GM19240 (cell line): Measurements from ENCODE around the gene ZIC1.

Source experiments
- DNase-seq: peaks from one replicate; pipeline ENCODE4 v3.0.0; 2011; ENCODE audit warnings: low spot score; ENCODE audit not compliant: insufficient read length

ZIC1 gene

DNA sequence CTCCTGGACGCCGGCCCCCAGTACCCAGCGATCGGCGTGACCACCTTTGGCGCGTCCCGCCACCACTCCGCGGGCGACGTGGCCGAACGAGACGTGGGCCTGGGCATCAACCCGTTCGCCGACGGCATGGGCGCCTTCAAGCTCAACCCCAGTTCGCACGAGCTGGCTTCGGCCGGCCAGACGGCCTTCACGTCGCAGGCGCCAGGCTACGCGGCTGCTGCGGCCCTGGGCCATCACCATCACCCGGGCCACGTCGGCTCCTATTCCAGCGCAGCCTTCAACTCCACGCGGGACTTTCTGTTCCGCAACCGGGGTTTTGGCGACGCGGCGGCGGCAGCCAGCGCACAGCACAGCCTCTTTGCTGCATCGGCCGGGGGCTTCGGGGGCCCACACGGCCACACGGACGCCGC is 956 bp downstream of the ZIC1 start:
- no peak for DNase-seq

DNA sequence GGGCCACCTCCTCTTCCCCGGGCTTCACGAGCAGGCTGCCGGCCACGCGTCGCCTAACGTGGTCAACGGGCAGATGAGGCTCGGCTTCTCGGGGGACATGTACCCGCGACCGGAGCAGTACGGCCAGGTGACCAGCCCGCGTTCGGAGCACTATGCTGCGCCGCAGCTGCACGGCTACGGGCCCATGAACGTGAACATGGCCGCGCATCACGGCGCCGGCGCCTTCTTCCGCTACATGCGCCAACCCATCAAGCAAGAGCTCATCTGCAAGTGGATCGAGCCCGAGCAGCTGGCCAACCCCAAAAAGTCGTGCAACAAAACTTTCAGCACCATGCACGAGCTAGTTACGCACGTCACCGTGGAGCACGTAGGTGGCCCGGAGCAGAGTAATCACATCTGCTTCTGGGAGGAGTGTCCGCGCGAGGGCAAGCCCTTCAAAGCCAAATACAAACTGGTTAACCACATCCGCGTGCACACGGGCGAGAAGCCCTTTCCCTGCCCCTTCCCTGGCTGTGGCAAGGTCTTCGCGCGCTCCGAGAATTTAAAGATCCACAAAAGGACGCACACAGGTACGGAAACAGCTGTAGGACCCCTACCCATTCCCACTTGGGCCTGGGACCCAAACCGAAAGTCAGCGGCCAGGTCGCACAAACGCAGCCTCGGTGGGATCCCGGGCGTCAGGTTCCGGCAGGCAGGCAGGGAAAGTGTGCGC is 1.5 kb downstream of the ZIC1 start:
- DNase-seq = no peak

DNA sequence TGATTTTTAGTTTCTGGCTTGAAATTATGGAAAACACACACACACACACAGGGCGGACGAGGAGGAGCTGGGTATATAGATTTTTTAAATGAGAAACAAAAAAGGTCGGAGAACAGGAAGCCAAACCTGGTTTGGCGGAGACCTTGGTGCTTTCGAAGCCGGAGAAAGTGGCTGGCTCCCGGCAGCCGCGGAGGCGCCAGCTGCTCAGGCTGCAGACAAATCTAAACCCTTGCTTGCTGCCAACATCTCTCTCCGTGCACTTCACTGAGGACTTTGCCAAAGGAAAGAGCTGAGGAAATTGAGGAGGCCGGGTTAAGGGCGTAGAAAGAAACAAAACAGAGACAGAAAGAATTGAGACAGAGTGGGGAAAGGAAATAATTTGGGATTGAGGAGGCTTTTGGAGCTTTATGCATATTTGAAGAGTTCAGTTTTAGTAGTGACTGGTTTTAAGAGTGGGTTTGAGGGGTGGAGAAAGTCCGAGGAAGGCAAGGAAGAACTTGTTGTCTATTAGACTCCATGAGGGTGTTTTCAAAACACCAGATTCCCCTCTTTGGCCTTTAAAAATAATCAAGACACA is 2.2 kb downstream of the ZIC1 start:
- DNase-seq = no peak

DNA sequence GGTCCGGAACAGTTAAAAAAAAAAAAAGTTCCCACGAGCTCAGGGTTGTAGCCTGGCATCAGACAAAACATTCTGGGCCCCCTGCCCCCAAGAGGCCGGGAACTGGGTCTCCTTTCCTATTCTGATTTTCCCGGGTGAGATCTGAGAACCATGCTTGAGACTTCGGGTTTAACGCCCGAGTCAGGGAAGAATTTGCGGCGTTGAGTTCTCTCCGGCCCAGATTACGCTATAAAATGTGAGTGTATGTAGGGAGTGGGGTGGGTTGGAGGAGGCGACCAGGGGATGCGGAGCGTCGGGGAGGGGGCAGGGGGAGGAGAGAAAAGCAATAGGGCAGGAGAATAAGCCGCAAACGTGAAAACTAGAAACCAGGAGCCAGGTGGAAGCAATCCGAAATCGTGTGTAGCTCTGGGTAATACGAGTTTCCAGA is 2.7 kb downstream of the ZIC1 start:
- DNase-seq = no peak

DNA sequence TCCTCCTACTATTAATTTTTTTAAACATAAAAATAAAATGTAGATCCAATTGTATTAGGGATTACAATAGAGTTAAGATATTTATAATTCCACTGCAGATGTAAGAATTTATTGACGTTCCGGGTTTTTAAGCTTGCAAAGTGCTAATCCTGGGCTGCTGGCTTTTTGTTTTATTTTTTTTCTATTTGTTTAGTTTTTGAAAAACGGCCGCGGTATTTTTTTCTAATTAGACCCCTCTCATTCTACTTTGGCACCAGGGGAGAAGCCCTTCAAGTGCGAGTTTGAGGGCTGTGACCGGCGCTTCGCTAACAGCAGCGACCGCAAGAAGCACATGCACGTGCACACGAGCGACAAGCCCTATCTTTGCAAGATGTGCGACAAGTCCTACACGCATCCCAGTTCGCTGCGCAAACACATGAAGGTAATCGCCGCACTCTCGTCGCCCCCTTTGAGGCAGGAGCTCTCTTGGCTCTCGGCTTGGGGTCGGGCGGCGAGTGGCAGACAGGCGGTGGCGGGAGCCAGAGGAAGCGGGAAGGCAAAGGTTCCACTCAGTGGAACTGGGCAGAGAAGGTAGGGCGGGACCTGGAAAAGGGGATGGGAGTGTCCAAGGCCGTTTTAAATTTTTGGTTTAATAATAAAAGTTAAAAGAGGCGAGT is 3.2 kb downstream of the ZIC1 start:
- DNase-seq = no peak

DNA sequence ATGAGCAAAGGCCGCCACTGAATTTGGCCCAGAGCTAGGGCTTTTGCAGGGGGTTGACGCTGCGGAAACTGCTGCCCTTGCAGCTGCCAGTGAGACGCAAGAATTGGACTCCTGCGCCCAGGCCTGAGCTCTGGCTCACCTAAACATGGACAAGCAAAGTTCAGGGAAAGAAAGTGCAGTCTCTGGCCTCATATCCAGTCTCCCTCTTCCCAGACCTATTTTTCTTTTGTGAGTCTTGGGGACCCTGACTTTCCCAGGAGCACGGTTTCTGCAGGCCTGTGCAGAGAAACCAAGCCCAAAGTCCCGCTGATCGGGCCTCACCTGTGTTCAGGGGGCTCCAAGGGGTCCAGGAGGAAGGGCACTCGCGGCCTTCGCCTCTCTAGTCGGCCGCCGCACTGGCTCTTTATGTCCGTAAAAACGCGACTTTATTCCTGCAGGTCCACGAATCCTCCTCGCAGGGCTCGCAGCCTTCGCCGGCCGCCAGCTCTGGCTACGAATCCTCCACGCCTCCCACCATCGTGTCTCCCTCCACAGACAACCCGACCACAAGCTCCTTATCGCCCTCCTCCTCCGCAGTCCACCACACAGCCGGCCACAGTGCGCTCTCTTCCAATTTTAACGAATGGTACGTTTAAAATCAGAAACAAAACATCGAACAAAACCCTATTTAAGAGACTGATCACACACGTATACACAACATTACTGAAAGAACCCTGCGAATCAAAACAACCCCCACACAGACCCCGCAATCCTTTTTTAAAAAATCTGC is 3.9 kb downstream of the ZIC1 start:
- no peak for DNase-seq

DNA sequence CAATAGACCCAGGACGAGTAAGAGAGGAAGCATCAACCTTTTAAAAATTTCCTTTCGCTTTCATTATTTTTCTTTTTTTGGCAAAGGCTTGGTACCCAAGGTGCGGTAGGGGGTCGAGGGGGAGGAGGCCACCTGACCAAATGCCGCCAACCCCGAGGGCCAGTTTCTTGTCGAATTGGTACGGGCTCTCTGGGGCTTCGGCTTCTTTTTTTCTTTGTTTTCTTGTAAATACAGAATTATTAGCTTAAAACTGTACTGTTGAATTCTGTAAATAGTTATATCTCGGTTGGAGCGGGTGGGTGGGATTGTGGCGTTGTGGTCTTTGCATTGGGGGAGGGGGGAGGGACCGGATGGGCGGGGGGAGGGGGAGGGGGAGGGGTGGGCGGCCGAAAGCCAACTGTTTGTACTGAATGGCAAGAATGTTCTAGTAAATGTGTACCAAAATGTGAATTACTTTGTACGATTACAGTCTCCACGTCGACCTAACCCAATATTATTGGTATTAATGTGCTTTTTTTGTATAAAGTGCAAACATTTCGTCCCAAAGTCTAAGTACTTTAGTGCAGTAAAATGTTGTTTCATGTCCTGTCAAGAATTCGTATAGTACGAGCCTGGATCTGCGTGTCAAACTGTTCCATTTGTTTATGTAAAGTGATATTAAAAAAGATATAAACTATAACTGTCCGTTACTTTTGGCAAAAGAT is 4.7 kb downstream of the ZIC1 start:
- DNase-seq = no peak

DNA sequence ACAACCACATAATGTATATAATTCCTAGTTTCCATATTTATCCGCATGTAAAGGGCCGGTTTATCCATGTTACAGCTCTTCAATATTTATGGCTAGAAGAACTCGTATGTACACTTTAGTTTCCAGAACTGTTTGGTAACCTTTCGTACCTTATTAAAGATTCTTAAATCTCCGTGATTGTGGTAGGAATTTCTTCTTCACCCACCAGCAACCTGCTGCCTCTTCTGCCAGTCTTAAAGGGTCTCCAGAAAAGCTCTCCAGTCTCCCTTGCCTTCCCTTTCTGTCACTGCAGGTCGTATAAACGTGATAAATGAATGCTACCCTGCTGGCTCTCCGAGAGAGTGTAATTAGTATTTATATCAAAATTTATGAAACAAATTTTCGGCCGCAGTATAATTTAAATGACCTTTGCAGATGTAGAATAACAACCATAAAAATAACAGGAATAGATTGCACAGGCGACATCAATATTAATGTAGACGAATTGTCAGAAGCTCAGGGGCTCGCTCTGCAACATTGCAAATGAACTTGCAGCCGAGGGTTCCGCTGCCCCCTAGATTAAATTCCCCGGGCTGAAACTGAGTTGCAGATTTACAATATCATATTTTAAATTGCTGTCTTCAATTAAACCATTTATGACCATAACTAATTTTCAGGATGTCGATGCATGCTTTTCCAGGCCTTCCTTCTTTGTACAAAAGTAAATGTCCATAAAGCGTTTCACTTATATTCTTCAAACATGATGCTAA is 5.4 kb downstream of the ZIC1 start:
- no peak for DNase-seq

DNA sequence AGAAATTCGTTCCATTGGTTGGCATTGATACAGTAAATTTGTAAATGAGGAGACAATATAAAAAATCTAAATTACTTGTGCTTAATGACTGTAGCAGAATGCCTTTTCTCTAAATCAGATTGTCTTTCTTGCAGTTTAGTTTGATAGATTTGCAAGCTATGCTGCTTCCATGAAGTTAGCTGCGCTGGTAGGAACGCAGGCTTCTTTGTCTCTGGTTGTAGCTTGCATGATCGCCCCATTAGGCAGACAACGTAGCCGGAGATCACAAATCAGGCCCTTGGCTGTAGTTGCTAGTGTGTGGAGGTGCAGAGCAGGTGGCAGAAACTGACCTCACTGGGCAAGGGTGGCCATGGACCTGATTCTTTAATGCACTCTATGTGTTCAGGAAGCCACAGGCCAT is 6.1 kb downstream of the ZIC1 start:
- DNase-seq = no peak

DNA sequence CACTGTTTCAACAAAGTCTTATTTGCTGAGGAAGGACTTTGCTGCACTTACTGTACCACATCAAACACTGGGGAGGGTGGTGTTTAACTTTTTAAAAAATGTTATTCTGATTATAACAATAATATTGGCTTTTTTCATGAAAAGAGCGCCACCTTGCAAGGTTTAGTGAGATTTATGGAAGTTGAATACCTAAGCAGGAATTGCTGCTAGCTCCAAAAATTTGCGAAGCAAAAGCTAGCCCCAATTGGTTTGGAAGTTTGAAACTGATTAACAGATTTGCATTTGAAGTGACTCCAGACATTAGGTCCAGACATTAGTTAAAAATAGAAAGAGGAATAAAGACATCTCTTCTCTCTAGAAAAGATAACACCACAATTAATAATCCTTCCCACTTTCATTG is 6.7 kb downstream of the ZIC1 start:
- no peak for DNase-seq

DNA sequence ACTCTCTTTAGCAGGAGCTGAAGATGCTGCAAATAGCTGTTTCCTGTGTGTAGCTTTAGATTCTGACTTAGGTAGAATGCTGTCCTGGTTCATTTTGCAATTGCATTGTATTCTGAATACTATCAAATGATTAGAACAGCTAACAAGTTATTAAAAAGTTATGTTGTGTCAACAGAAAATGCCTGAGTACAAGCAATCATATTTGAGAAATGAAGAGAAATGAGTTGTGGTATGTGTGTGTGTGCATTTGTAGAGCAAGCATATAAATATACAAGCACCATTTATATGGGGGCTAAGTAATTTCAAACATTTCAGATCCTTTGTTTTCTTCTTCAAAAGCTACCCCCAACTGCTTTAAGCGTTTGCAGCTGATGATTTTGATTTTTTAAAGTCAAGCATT is 7.8 kb downstream of the ZIC1 start:
- DNase-seq = no peak

DNA sequence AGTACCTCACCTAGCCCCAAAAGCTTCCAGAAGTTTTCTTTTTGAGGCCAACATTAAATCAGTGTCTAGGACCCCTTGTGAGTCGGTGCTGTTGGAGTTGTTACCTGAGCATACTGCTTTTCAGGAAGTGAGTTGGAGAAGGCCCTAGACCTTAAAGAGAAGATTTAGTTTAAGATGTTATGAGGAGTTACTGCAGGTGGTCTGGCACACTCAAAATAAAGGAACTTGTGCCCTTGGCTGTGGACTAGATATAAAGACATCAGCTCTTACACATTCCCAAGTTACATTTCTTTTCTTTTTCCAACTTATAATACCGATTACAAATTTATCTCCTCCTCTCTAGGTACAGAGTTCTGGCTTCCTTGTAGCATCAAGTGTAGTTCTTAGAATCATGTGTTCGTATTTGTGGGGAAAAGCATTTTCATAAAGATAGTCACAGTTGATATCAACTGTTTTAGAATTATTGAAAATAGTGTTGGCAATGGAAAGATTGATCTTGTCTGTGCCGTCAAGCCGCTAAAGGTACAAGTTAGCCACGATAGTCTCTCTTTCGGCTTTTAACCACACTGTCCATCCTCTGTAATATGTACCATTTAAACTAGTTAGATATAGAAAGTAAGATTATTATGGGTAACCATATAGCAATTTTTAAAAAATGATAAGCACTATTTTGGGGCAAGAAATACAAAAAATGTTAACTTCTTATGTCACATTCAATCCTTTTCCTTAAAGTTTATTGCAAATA is 8.6 kb downstream of the ZIC1 start:
- no peak for DNase-seq

DNA sequence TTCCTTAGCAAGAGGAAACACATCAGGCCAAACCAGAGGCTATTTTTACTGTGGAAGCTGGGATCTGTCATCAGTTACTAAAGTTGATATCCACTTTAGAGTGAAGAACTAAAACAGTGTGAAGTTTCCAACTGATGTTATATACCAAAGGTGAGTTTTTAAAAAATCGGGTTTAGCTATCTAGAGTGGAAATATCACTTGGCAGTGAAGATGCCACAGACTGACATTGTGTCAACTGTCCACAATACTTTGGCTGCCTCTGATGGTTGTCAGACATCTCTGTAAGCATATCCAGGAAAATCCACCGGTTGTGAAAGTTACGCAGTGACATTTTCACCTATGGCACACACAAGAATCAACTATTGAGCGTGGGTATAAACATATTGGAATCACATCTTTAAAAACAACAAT is 9.2 kb downstream of the ZIC1 start:
- no peak for DNase-seq

DNA sequence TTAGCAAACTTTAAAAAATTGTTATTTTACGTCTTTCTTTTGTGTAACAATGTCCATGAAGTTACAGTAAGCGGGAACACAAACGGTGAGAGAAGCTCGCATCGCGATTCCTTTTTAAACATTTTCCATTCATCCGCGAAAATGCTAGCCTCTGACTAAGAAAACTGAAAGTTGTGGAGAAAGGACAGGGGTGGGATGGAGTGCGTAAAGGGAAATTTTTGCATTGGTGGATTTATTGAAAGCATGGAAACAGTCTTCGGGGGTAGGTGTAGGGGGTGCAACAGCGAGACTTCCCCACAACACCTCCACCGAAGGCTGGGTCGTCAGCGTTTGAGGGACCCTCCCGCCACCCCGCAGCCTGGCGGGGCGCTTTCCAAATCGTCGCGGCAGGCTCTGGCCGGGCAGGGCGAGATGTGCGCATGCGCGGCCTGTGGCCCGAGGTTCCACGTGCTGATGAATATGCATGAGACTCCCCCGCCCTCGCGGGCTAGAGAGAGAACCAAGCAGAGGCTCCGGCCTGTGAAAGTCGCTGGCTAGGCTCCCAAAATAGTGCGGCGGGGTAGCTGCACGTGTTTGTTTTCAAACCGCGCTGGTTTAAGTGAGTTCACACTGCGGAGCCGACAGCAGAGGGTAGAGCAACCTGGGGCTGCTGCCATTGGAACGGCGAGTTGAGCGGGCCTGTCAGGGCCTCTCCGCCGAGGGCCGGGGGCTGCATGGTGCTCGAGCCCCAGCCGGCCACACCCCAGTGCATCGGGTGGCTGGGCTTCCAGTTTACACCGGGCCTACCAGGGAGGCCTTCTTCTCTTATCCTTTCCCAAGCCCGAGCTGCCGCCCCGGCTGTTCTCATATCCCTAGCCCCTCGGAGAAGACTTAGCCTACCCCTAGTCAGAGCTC is 9.9 kb downstream of the ZIC1 start:
- no peak for DNase-seq

DNA sequence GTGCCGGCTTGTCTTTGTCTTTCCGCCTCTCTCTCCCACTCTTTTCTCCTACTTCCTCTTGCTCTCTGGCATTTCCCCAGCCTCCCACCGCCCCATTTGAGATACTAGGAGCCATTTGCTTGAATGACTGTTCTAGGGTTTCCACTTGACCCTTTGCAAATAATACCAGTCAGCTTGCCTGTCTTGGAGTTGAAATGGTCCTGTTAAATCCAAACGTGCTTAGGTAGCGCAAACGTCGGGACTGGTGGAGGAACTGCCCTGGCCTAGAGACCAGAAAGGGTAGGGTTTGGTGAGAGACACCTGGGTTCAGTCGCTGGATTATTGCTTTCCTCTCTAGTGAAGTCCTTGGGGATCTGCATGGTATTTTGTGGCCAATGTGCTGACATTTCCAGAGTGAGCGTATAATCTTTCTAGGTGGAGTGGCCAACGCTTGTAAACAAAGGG is 10.6 kb downstream of the ZIC1 start:
- DNase-seq = no peak

DNA sequence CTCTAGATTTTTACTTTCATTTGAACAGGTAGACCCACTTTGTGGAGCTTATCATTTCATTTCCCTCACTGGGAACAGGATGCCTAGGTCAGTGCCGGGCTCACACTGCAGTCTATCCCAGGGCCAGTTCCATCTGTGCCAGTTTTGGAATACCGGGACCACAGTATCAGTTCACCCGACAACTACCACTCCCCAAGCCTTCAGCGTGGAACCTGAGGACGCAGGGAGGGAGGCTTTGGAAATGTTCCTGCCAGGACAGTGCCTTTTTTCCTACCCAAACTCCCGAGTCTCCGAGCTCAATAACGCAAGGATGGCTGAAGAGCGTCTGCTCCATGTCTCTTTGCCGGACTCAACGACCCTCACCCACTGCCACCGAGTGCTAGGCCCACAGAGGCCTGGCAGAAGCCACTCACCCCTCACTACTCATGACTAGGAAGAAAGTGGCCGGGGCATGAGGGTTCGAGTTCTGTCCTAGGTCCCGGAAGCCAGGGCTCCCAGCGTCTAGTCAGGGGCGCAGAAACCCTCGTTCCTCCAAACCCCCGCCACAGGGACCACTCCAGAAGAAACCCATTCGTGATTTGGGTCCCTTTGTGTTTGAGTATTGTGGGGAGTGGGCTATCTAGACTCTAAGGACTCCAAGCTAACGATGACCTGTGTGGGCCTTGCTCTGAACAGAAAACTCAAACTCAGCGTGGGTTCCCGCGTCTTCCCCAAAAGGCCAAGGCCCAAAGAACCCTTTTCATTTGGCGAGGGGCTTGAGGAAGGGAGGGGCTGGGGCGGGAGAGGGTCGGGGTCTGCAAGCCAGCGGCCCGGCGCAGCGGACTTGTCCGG is 11.4 kb downstream of the ZIC1 start:
- DNase-seq = no peak

DNA sequence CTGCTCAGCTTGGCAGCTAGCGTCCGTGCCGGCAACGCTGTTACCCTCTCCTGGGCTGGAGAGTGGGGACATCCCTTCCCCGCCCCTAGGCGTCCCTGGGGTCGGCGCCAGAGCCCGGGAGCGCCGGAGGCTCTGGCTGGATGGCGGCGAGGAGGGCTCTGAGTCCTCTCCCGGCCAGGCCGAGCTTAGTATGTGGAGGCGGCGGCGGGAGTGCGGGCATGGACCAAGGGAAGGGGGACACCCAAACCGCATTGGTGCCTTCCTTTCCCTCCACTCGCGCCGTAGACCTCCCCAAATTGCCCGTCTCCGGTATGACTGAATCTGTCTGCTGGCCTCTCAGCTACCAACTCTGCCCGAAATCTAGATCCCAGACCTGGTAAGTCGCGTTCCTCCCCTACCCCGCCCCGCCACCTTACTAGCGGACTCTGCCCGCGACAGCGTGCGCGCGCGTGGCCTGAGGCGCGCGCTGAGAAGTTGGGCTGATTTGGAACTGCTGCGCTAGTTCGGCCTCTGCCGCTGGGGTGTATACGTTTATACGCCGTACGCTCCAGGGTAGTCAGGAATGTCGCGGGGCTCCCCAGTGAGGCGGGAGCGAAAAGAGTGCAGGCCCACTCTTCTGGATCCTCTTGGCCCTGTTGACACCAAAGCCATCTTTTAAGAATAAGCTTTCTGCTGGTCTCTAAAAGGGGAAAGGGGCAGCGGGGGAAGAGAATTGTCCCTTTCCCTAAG is 12.2 kb downstream of the ZIC1 start:
- no peak for DNase-seq
